PC-3 (cell line): ENCODE results near the gene CNN1. TPM values are rescaled to one million over a fixed set of nuclear protein-coding genes. Genes with fewer than 3 reads are reported as not detected.
"Not testable (repeated sequence)": the region's sequence is repeated elsewhere in the genome, so short reads cannot be mapped to it uniquely, and the experiment has no call there.

Source experiments
- ATAC-seq: fragments of 200-7000 bp; cut with Tn5 transposase; 2 replicates; pipeline ENCODE4 v1.9.1; 2020; ENCODE audit warnings: mild to moderate bottlenecking, moderate library complexity
- BruUV-seq: library from RNA; stranded (reverse); fragments of 400-500 nt; replicated peaks from 2 replicates; lab custom pipeline; 2021; lab: Mats Ljungman, UMichigan
- CTCF ChIA-PET: fragments of 300-600 bp; sonication (Branson Sonifier 250); formaldehyde crosslinking; loops from one replicate; lab custom pipeline; 2022; ENCODE audit warnings: antibody characterized with exemption; lab: Charles Lee
- POLR2A ChIA-PET: fragments of 300-600 bp; sonication (Branson Sonifier 250); formaldehyde crosslinking; loops from one replicate; lab custom pipeline; 2022; ENCODE audit warnings: antibody characterized with exemption; ENCODE audit not compliant: unreplicated experiment; lab: Charles Lee
- DNase-seq: peaks from one replicate; pipeline ENCODE4 v3.0.0-alpha.2; 2015
- H2AFZ ChIP-seq: fragments of 300-600 bp; sonication (generic); 2 replicates; pipeline ENCODE4 v1.6.0; 2016; ENCODE audit warnings: antibody characterized with exemption, low read length
- H3F3A ChIP-seq: fragments of 300-600 bp; sonication (generic); one replicate; pipeline ENCODE4 v1.6.0; 2017; ENCODE audit warnings: antibody characterized with exemption, low read length, control low read depth, mild to moderate bottlenecking; ENCODE audit not compliant: unreplicated experiment
- H3K27ac ChIP-seq: fragments of 300-600 bp; sonication (generic); 2 replicates; pipeline ENCODE4 v1.5.1; 2016; ENCODE audit warnings: mild to moderate bottlenecking, low read length
- H3K27me3 ChIP-seq: fragments of 300-600 bp; sonication (generic); 2 replicates; pipeline ENCODE4 v1.6.1; 2016; ENCODE audit warnings: low read length, mixed read lengths
- H3K36me3 ChIP-seq: fragments of 300-600 bp; sonication (generic); 2 replicates; pipeline ENCODE4 v1.6.1; 2016; ENCODE audit warnings: low read depth, mixed run types, low read length, mixed read lengths
- H3K4me1 ChIP-seq: fragments of 300-600 bp; sonication (generic); 2 replicates; pipeline ENCODE4 v1.5.1; 2016; ENCODE audit warnings: low read length; ENCODE audit not compliant: insufficient read depth
- H3K4me2 ChIP-seq: fragments of 300-600 bp; sonication (generic); 2 replicates; pipeline ENCODE4 v1.6.0; 2016; ENCODE audit warnings: low read length
- H3K4me3 ChIP-seq: fragments of 300-600 bp; sonication (generic); 2 replicates; pipeline ENCODE4 v1.5.1; 2016; ENCODE audit warnings: mild to moderate bottlenecking, low read length, mixed read lengths
- H3K79me2 ChIP-seq: fragments of 300-600 bp; sonication (generic); 2 replicates; pipeline ENCODE4 v1.6.1; 2017; ENCODE audit warnings: low read length, mixed read lengths
- H3K9ac ChIP-seq: fragments of 300-600 bp; sonication (generic); 2 replicates; pipeline ENCODE4 v1.6.0; 2016; ENCODE audit warnings: mild to moderate bottlenecking, low read length
- H3K9me2 ChIP-seq: fragments of 300-600 bp; sonication (generic); replicated peaks from 2 replicates; pipeline ENCODE4 v1.6.1; 2016; ENCODE audit warnings: mixed run types, low read length, mixed read lengths
- H3K9me3 ChIP-seq: fragments of 300-600 bp; sonication (generic); 2 replicates; pipeline ENCODE4 v1.6.1; 2016; ENCODE audit warnings: low read length, mixed read lengths
- H4K20me1 ChIP-seq: fragments of 300-600 bp; sonication (generic); 2 replicates; pipeline ENCODE4 v1.6.1; 2016; ENCODE audit warnings: low read length, mixed read lengths
- CTCF ChIP-seq: fragments of 300-600 bp; sonication (generic); conservative IDR thresholded peaks from 2 replicates; pipeline ENCODE4 v1.5.1; 2017; ENCODE audit warnings: antibody characterized with exemption, low read depth, mild to moderate bottlenecking, low read length
- EZH2 ChIP-seq: fragments of 300-600 bp; sonication (generic); IDR thresholded peaks from one replicate; pipeline ENCODE4 v1.6.1; 2017; ENCODE audit warnings: antibody characterized with exemption, mild to moderate bottlenecking, low read length; ENCODE audit not compliant: unreplicated experiment
- EZH2phosphoT487 ChIP-seq: fragments of 300-600 bp; sonication (generic); IDR thresholded peaks from 2 replicates; pipeline ENCODE4 v1.6.1; 2018; ENCODE audit warnings: mild to moderate bottlenecking, antibody characterized with exemption, low read length, borderline replicate concordance
- intact Hi-C: fragments of 100-400 bp; cut with micrococcal nuclease; formaldehyde crosslinking; loops from 2 replicates; pipeline ENCODE4 v1.9.0; 2023
- total RNA-seq: library from RNA; depleted of rRNA; stranded (reverse); fragments of >200 nt; gene quantifications from 2 replicates; pipeline ENCODE4 v1.2.3, GENCODE V29; 2014

Gene CNN1
- total RNA-seq, 1 experiment from 2014 or later: 0.77 TPM

- no peaks in the 10 kb centered on the region for H3K9me3 ChIP-seq
- no peak overlapping the region for H3K4me2 ChIP-seq
- H3K4me3 ChIP-seq: no peak overlapping the region
- H3K9ac ChIP-seq: no peak overlapping the region
- no peak for ATAC-seq
- ChIA-PET POLR2A (no interaction called here), CTCF (no interaction called here)
- H3K27ac ChIP-seq: no peak overlapping the region
- no TSS peak for BruUV-seq
- H3K27me3 ChIP-seq: no peaks in the 10 kb centered on the region
- H3K4me1 ChIP-seq: peaks cover 9% of the 10 kb centered on the region; the same call in 1 of the 2 replicates
- no peaks in the 10 kb centered on the region for H3K36me3 ChIP-seq
- TF ChIP-seq CTCF (no peak), EZH2phosphoT487 (no peak), EZH2 (no peak)
- no peaks in the 10 kb centered on the region for H3K9me2 ChIP-seq
- no peak for DNase-seq
- H4K20me1 ChIP-seq: 0 out of 2 replicates have a peak, but pooled peaks cover 1% of the 10 kb centered on the region
- H3F3A ChIP-seq: no peaks in the 10 kb centered on the region
- intact Hi-C loops: no loop called here
- H3K79me2 ChIP-seq: peaks cover 15% of the 10 kb centered on the region
- H2AFZ ChIP-seq: no peak overlapping the region
Observed at GRCh38 chr19:11563532-11563931, 24.9 kb downstream of the CNN1 start.

- BruUV-seq: not testable (repeated sequence)
Observed at GRCh38 chr19:11564082-11564807, 25.6 kb downstream of the CNN1 start.

GRCh38 chr19:11565649-11565980, 27.0 kb downstream of the CNN1 start:
- H4K20me1 ChIP-seq, H3K27ac ChIP-seq, POLR2A ChIA-PET, H3K9me2 ChIP-seq, H3K9me3 ChIP-seq, BruUV-seq, H3K27me3 ChIP-seq, H3F3A ChIP-seq, H3K4me3 ChIP-seq, H2AFZ ChIP-seq, H3K9ac ChIP-seq, CTCF ChIA-PET, H3K4me1 ChIP-seq, H3K4me2 ChIP-seq, H3K79me2 ChIP-seq, intact Hi-C loops, ATAC-seq, H3K36me3 ChIP-seq, DNase-seq: not testable (repeated sequence)

More at GRCh38 chr19:11564082-11564807, 25.6 kb downstream of the CNN1 start:
- H3K36me3 ChIP-seq, intact Hi-C loops, POLR2A ChIA-PET, H2AFZ ChIP-seq, H3K9me3 ChIP-seq, H3K27ac ChIP-seq, H3K4me2 ChIP-seq, H3K9me2 ChIP-seq, H3K9ac ChIP-seq, H3K27me3 ChIP-seq, H4K20me1 ChIP-seq, CTCF ChIA-PET, DNase-seq, H3K4me3 ChIP-seq, H3K4me1 ChIP-seq, H3F3A ChIP-seq, ATAC-seq: not testable (repeated sequence)
- H3K79me2 ChIP-seq: peaks cover 10% of the 10 kb centered on the region

GRCh38 chr19:11566164-11566563, 27.5 kb downstream of the CNN1 start:
- Histone ChIP-seq H3K9ac (no peak overlapping the region), H3K4me2 (no peak overlapping the region), H3K27ac (no peak overlapping the region), H2AFZ (no peak overlapping the region), H3F3A (no peaks in the 10 kb centered on the region), H3K9me2 (no peaks in the 10 kb centered on the region), H4K20me1 (no peaks in the 10 kb centered on the region), H3K4me1 (no peaks in the 10 kb centered on the region), H3K9me3 (no peaks in the 10 kb centered on the region), H3K79me2 (no peaks in the 10 kb centered on the region), H3K36me3 (no peaks in the 10 kb centered on the region), H3K4me3 (no peak overlapping the region), H3K27me3 (no peaks in the 10 kb centered on the region)
- ChIA-PET POLR2A (no interaction called here), CTCF (no interaction called here)
- TF ChIP-seq EZH2phosphoT487 (no peak), EZH2 (no peak)
- DNase-seq (peak; percentile 13), ATAC-seq (no peak)
- BruUV-seq: no TSS peak
- intact Hi-C loops: no loop called here
